HepG2 (cell line): Measurements from ENCODE around the gene NUAK2.

ENCODE experiments used
- ATF6 ChIP-seq: sonication (generic); formaldehyde crosslinking; conservative IDR thresholded peaks from 2 replicates; pipeline ENCODE4 v1.4.0; 2020; ENCODE audit warnings: missing genetic modification reagents
- CTCF ChIP-seq: sonication (generic); formaldehyde crosslinking; IDR thresholded peaks from 2 replicates; pipeline ENCODE4 v1.5.0; 2020; ENCODE audit warnings: mild to moderate bottlenecking, missing genetic modification reagents, moderate library complexity
- EZH2 ChIP-seq: conservative IDR thresholded peaks from 2 replicates; pipeline ENCODE4 v1.6.1; 2012; ENCODE audit warnings: mild to moderate bottlenecking, low read depth, low read length, moderate library complexity
- HMG20B ChIP-seq: conservative IDR thresholded peaks from 2 replicates; pipeline ENCODE4 v1.6.1; 2016; ENCODE audit warnings: missing genetic modification reagents, missing compliant biosample characterization
- NFRKB ChIP-seq: fragments of 450-650 bp; IDR thresholded peaks from 2 replicates; pipeline ENCODE4 v1.6.1; 2017
- POLR2A ChIP-seq, 2 experiments: IDR thresholded peaks; 2 replicates each; pipeline ENCODE4 v1.6.1; 2011; ENCODE audit warnings: low read depth in 2 of 2, low read length in 2 of 2, mild to moderate bottlenecking in 1 of 2, moderate library complexity in 1 of 2; ENCODE audit not compliant: insufficient read depth in 1 of 2
- RFX5 ChIP-seq: IDR thresholded peaks from 2 replicates; pipeline ENCODE4 v1.6.1; 2011; ENCODE audit warnings: low read depth, low read length, improper control_type of control experiment
- RFXANK ChIP-seq: IDR thresholded peaks from 2 replicates; pipeline ENCODE4 v1.6.1; 2016
- SMAD9 ChIP-seq: sonication (generic); formaldehyde crosslinking; IDR thresholded peaks from 2 replicates; pipeline ENCODE4 v1.5.1; 2020; ENCODE audit warnings: mild to moderate bottlenecking, missing genetic modification reagents
- THAP7 ChIP-seq: sonication (generic); formaldehyde crosslinking; IDR thresholded peaks from 2 replicates; pipeline ENCODE4 v1.8.1; 2023; ENCODE audit warnings: mild to moderate bottlenecking, missing genetic modification reagents
- ZNF562 ChIP-seq: sonication (generic); formaldehyde crosslinking; IDR thresholded peaks from 2 replicates; pipeline ENCODE4 v1.8.0; 2022; ENCODE audit warnings: missing genetic modification reagents, borderline replicate concordance

GRCh38 chr1:205270764-205271163, 50.8 kb downstream of the NUAK2 start:
- TF ChIP-seq CTCF (CRISPR knock-in tag) = no peak
- TF ChIP-seq HMG20B (CRISPR knock-in tag) = no peak
- no peak for TF ChIP-seq THAP7 (CRISPR knock-in tag)
- TF ChIP-seq EZH2 = no peak
- no peak for TF ChIP-seq RFX5
- no peak for TF ChIP-seq NFRKB
- TF ChIP-seq POLR2A (IDR thresholded peaks at IDR 0.05; ENCODE audit: insufficient read depth in 1 of 2, low read depth in 2 of 2, low read length in 2 of 2) = no peak
- no peak for TF ChIP-seq ZNF562 (CRISPR knock-in tag)
- no peak for TF ChIP-seq SMAD9 (CRISPR knock-in tag)
- no peak for TF ChIP-seq RFXANK
- TF ChIP-seq ATF6 (CRISPR knock-in tag) = no peak
